ENCODE measurements around the gene AP1S2.

AP1S2 gene

GRCh38 chrX:15813416-15813815 is 41.2 kb downstream of the AP1S2 start:
- Histone ChIP-seq H3K79me2 (ENCODE audit: insufficient read depth, low read length) (no peaks in the 10 kb centered on the region), H3K9me3 (ENCODE audit: insufficient read depth, low read depth, low read length) (no peaks in the 10 kb centered on the region), H3K9ac (ENCODE audit: low read depth, low read length, poor library complexity, severe bottlenecking) (no peak overlapping the region), H3K4me2 (ENCODE audit: low read depth, low read length, poor library complexity, severe bottlenecking) (no peak overlapping the region), H3K4me3 (ENCODE audit: low read length, poor library complexity, severe bottlenecking) (no peak overlapping the region), H4K20me1 (ENCODE audit: insufficient read depth, low read length, poor library complexity, severe bottlenecking) (no peaks in the 10 kb centered on the region), H3K4me1 (ENCODE audit: insufficient read depth, low read length, poor library complexity, severe bottlenecking) (peaks cover 16% of the 10 kb centered on the region), H3K9me2 (replicated peaks; ENCODE audit: low read depth, low read length) (no peaks in the 10 kb centered on the region), H3K36me3 (ENCODE audit: insufficient read depth, low read length) (peaks cover 31% of the 10 kb centered on the region; the same call in 1 of the 2 replicates), H2AFZ (ENCODE audit: low read length) (no peak overlapping the region), H3F3A (ENCODE audit: low read depth) (no peaks in the 10 kb centered on the region), H3K27me3 (ENCODE audit: insufficient read depth, low read length, poor library complexity, severe bottlenecking) (no peaks in the 10 kb centered on the region)
- TF ChIP-seq EZH2phosphoT487 (IDR thresholded peaks at IDR 0.05; ENCODE audit: borderline replicate concordance) (no peak), CTCF (conservative IDR thresholded peaks at IDR 0.05; ENCODE audit: low read length) (no peak)

GRCh38 chrX:15812192-15812938 is 42.2 kb downstream of the AP1S2 start:
- Histone ChIP-seq H3K36me3 (ENCODE audit: insufficient read depth, low read length) (peaks cover 31% of the 10 kb centered on the region; the same call in 1 of the 2 replicates), H4K20me1 (ENCODE audit: insufficient read depth, low read length, poor library complexity, severe bottlenecking) (no peaks in the 10 kb centered on the region)

GRCh38 chrX:15808254-15808653 is 46.4 kb downstream of the AP1S2 start:
- Histone ChIP-seq H3K9me3 (ENCODE audit: insufficient read depth, low read depth, low read length) (no peaks in the 10 kb centered on the region), H2AFZ (ENCODE audit: low read length) (no peak overlapping the region), H3K9me2 (replicated peaks; ENCODE audit: low read depth, low read length) (no peaks in the 10 kb centered on the region), H3K27me3 (ENCODE audit: insufficient read depth, low read length, poor library complexity, severe bottlenecking) (no peaks in the 10 kb centered on the region), H3K4me2 (ENCODE audit: low read depth, low read length, poor library complexity, severe bottlenecking) (no peak overlapping the region), H3K36me3 (ENCODE audit: insufficient read depth, low read length) (peaks cover 45% of the 10 kb centered on the region; the same call in 1 of the 2 replicates), H3K4me3 (ENCODE audit: low read length, poor library complexity, severe bottlenecking) (no peak overlapping the region), H3K4me1 (ENCODE audit: insufficient read depth, low read length, poor library complexity, severe bottlenecking) (no peaks in the 10 kb centered on the region), H3K79me2 (ENCODE audit: insufficient read depth, low read length) (no peaks in the 10 kb centered on the region), H4K20me1 (ENCODE audit: insufficient read depth, low read length, poor library complexity, severe bottlenecking) (no peaks in the 10 kb centered on the region), H3F3A (ENCODE audit: low read depth) (no peaks in the 10 kb centered on the region), H3K9ac (ENCODE audit: low read depth, low read length, poor library complexity, severe bottlenecking) (no peak overlapping the region)
- TF ChIP-seq CTCF (conservative IDR thresholded peaks at IDR 0.05; ENCODE audit: low read length), result no peak

More at GRCh38 chrX:15812192-15812938, 42.2 kb downstream of the AP1S2 start:
- Histone ChIP-seq H3K27me3 (ENCODE audit: insufficient read depth, low read length, poor library complexity, severe bottlenecking) (no peaks in the 10 kb centered on the region), H3K9me3 (ENCODE audit: insufficient read depth, low read depth, low read length) (no peaks in the 10 kb centered on the region), H3K79me2 (ENCODE audit: insufficient read depth, low read length) (no peaks in the 10 kb centered on the region), H2AFZ (ENCODE audit: low read length) (no peak overlapping the region), H3K4me3 (ENCODE audit: low read length, poor library complexity, severe bottlenecking) (no peak overlapping the region), H3K4me2 (ENCODE audit: low read depth, low read length, poor library complexity, severe bottlenecking) (no peak overlapping the region), H3K4me1 (ENCODE audit: insufficient read depth, low read length, poor library complexity, severe bottlenecking) (peaks cover 13% of the 10 kb centered on the region), H3F3A (ENCODE audit: low read depth) (no peaks in the 10 kb centered on the region), H3K9ac (ENCODE audit: low read depth, low read length, poor library complexity, severe bottlenecking) (no peak overlapping the region), H3K9me2 (replicated peaks; ENCODE audit: low read depth, low read length) (no peaks in the 10 kb centered on the region)
- TF ChIP-seq EZH2phosphoT487 (IDR thresholded peaks at IDR 0.05; ENCODE audit: borderline replicate concordance) (no peak), CTCF (conservative IDR thresholded peaks at IDR 0.05; ENCODE audit: low read length) (no peak)

Data from Loucy (cell line).